Endothelial cell of umbilical vein (primary cell): Measurements from ENCODE around the gene GMEB2.

Source experiments
- CTCF ChIP-seq, 2 donors: IDR thresholded peaks; 1 replicate in 1 of 2; 2 replicates in 1 of 2; pipeline ENCODE4 v1.5.1; 2011; ENCODE audit warnings: low read length in 2 of 2, mild to moderate bottlenecking in 2 of 2, moderate library complexity in 2 of 2, control low read depth in 1 of 2, inconsistent platforms in 1 of 2, low read depth in 1 of 2; ENCODE audit not compliant: insufficient read depth in 1 of 2; ENCODE audit errors: extremely low read depth in 1 of 2
- EZH2 ChIP-seq: IDR thresholded peaks from 2 replicates; pipeline ENCODE4 v1.6.1; 2012; ENCODE audit warnings: borderline replicate concordance, low read depth, mild to moderate bottlenecking, moderate library complexity, low read length, inconsistent platforms; ENCODE audit not compliant: severe bottlenecking
- FOS ChIP-seq: IDR thresholded peaks from 2 replicates; pipeline ENCODE4 v1.6.1; 2011; ENCODE audit warnings: mild to moderate bottlenecking, low read length, moderate library complexity, borderline replicate concordance; ENCODE audit not compliant: insufficient read depth
- GATA2 ChIP-seq: IDR thresholded peaks from 2 replicates; pipeline ENCODE4 v1.7.0; 2011; ENCODE audit warnings: low read depth, mild to moderate bottlenecking, moderate library complexity, mixed read lengths, low read length; ENCODE audit not compliant: insufficient read length, insufficient read depth
- JUN ChIP-seq: IDR thresholded peaks from 2 replicates; pipeline ENCODE4 v1.6.1; 2011; ENCODE audit warnings: borderline replicate concordance, low read depth; ENCODE audit not compliant: insufficient read length, insufficient read depth
- MAX ChIP-seq: IDR thresholded peaks from 2 replicates; pipeline ENCODE4 v1.6.1; 2011; ENCODE audit not compliant: insufficient read depth, insufficient read length
- MYC ChIP-seq: IDR thresholded peaks from one replicate; pipeline ENCODE4 v1.6.1; 2011; ENCODE audit warnings: mild to moderate bottlenecking, low read depth, low read length
- POLR2A ChIP-seq: IDR thresholded peaks from 2 replicates; pipeline ENCODE4 v1.6.1; 2012; ENCODE audit warnings: low read depth, mild to moderate bottlenecking, control low read depth, low read length
- POLR2AphosphoS5 ChIP-seq: IDR thresholded peaks from 2 replicates; pipeline ENCODE4 v1.6.1; 2012; ENCODE audit warnings: low read depth, mild to moderate bottlenecking, control low read depth, low read length, moderate library complexity; ENCODE audit not compliant: insufficient read depth

- TF ChIP-seq CTCF (IDR thresholded peaks at IDR 0.05; ENCODE audit: extremely low read depth in 1 of 2, insufficient read depth in 1 of 2, low read depth in 1 of 2, low read length in 2 of 2) = no peak
- no peak for TF ChIP-seq EZH2
- TF ChIP-seq JUN = no peak
- peak; percentile 53 for TF ChIP-seq POLR2A
- TF ChIP-seq POLR2AphosphoS5 = peak; percentile 50
- TF ChIP-seq GATA2 = no peak
- TF ChIP-seq MAX = no peak
- TF ChIP-seq MYC = no peak
- TF ChIP-seq FOS = no peak
Observed at GRCh38 chr20:63574156-63574828, 52.6 kb downstream of the GMEB2 start, which contains the start of gene HELZ2.
